GM12891 (cell line): Measurements from ENCODE around the gene ARMC2.

Source experiments
- DNase-seq: peaks from one replicate; pipeline ENCODE4 v3.0.0; 2011; ENCODE audit warnings: low spot score; ENCODE audit not compliant: insufficient read length
- FAIRE-seq: peaks from 2 replicates; lab custom pipeline; 2011; peaks lifted over from hg19 to GRCh38; lab: Jason Lieb, UNC
- PAX5 ChIP-seq: IDR thresholded peaks from 2 replicates; pipeline ENCODE4 v1.6.1; 2011; ENCODE audit warnings: low read length, moderate library complexity, mild to moderate bottlenecking; ENCODE audit not compliant: insufficient read depth, severe bottlenecking
- POLR2A ChIP-seq: IDR thresholded peaks from 2 replicates; pipeline ENCODE4 v1.6.1; 2011; ENCODE audit warnings: low read depth, low read length, control low read depth
- POLR2AphosphoS5 ChIP-seq: IDR thresholded peaks from 2 replicates; pipeline ENCODE4 v1.6.1; 2011; ENCODE audit warnings: low read depth, low read length, control low read depth
- POU2F2 ChIP-seq: IDR thresholded peaks from 2 replicates; pipeline ENCODE4 v1.6.1; 2011; ENCODE audit warnings: low read depth, mild to moderate bottlenecking, control low read depth, low read length, moderate library complexity
- SPI1 ChIP-seq: IDR thresholded peaks from 2 replicates; pipeline ENCODE4 v1.6.1; 2011; ENCODE audit warnings: low read depth, low read length, control low read depth
- TAF1 ChIP-seq: IDR thresholded peaks from 2 replicates; pipeline ENCODE4 v1.6.1; 2011; ENCODE audit warnings: low read depth, low read length, control low read depth

ARMC2 gene

DNA sequence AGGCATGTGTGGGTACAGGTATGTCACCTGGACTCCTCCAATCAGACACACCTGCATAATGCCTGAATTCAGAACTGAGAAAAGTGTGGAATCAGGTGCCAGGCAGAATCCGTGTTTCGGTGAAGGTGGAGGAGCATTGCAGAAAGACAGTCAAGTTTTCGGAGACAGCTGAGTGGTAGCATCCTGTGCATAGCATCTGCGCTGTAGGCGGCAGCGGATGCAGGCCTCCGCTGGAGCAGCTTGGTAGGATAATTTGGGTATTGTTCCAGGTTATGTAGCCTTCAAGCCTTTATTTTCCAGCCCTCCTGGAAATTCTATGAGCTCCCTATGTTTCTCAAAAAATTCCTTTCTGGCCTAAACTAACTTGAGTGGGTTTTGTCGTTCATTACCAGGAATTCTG lies 15.5 kb upstream of the ARMC2 start:
- DNase-seq (no peak), FAIRE-seq (no peak)
- TF ChIP-seq POLR2AphosphoS5 (no peak), PAX5 (no peak), POU2F2 (no peak), SPI1 (no peak), TAF1 (no peak), POLR2A (no peak)

DNA sequence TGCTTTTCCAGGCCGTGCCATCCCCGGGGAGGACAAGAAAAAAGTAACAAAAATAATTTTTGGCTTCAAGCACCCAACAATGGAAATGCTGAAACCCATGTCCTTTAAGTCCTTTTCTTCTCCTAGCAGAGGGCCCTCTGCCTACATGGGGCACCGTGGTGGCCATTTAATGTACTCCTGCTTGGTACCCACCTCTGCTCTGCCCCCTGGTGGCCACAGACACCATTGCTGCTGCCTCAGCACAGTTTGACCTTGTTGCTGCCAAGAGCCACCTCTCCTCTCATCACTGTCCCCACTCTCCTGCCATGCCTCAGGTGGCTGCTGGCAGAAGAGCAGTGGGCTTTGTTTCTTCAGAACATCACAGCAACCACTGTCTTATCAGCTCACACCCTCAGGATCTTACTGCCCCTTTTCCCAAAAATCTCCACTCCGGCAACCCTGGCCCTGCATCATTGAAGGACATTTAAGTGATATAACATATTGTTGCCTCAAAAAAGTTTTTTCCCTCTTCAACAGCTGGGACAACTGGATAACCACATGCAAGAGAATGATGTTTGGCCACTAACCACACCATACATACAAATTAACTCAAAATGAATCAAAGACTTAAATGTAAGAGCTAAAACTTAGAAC lies 12.9 kb upstream of the ARMC2 start:
- FAIRE-seq (peak; percentile 89), DNase-seq (peak; percentile 66)
- TF ChIP-seq POU2F2 (no peak), POLR2AphosphoS5 (no peak), TAF1 (no peak)

GRCh38 chr6:108836061-108836460 lies 12.2 kb upstream of the ARMC2 start:
- no peak for DNase-seq
- FAIRE-seq, result no peak
- TF ChIP-seq POLR2A (no peak), SPI1 (no peak), POU2F2 (no peak), PAX5 (no peak), TAF1 (no peak), POLR2AphosphoS5 (no peak)

GRCh38 chr6:108837236-108837971 lies 10.8 kb upstream of the ARMC2 start:
- DNase-seq (no peak), FAIRE-seq (no peak)
- TF ChIP-seq SPI1 (0 out of 2 replicates have a peak, but pooled peaks have one; percentile 2), TAF1 (no peak), POU2F2 (no peak), POLR2AphosphoS5 (no peak), POLR2A (no peak)

GRCh38 chr6:108838101-108838717 lies 10.0 kb upstream of the ARMC2 start:
- FAIRE-seq (no peak), DNase-seq (no peak)
- TF ChIP-seq POU2F2, result no peak

- DNase-seq, result no peak
- FAIRE-seq, result no peak
- no peak for TF ChIP-seq SPI1
- no peak for TF ChIP-seq POLR2AphosphoS5
- no peak for TF ChIP-seq PAX5
- no peak for TF ChIP-seq TAF1
- TF ChIP-seq POU2F2, result no peak
- no peak for TF ChIP-seq POLR2A
Observed at GRCh38 chr6:108839083-108839642, 9.1 kb upstream of the ARMC2 start.

DNA sequence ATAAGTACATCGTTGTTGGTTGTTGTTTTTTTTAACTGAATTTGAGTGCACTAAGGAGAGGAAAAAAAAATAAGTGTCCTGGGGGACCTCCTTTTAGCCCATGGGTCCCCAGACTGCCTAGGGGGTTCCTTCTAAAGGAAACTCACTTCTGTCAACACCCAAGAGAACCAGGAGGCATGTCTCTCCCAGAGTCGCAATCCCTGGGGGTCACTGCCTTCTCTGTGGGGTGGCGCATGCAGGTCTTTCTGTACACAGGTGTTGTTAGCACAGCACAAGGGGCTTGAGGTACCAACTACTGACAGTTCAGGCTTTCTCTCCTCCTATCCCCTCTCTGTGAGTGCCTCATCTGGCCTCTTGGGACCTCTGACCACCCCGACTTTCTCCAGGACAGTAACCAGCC lies 7.3 kb upstream of the ARMC2 start:
- DNase-seq (no peak), FAIRE-seq (no peak)
- TF ChIP-seq POLR2A (no peak), PAX5 (no peak)

- DNase-seq (no peak), FAIRE-seq (no peak)
- no peak for TF ChIP-seq POLR2A
- TF ChIP-seq POLR2AphosphoS5, result no peak
Observed at GRCh38 chr6:108841377-108841855, 6.8 kb upstream of the ARMC2 start.

- DNase-seq, result no peak
- no peak for FAIRE-seq
- TF ChIP-seq POU2F2 (no peak), PAX5 (no peak), POLR2AphosphoS5 (no peak), SPI1 (no peak), TAF1 (no peak), POLR2A (no peak)
Observed at GRCh38 chr6:108844135-108844534, 4.1 kb upstream of the ARMC2 start.

- TF ChIP-seq POU2F2, result no peak
- TF ChIP-seq POLR2A, result no peak
- no peak for TF ChIP-seq PAX5
- no peak for TF ChIP-seq SPI1
- TF ChIP-seq POLR2AphosphoS5, result no peak
- no peak for TF ChIP-seq TAF1
- no peak for FAIRE-seq
- DNase-seq, result no peak
Observed at GRCh38 chr6:108845145-108845544, 3.1 kb upstream of the ARMC2 start.
